ENCODE data around the gene ZNF232.

The ZNF232 gene

GRCh38 chr17:5099271-5099670, 12.4 kb downstream of the ZNF232 start:
- H3K4me3 ChIP-seq (ENCODE audit: low read depth, low read length) = no peak overlapping the region
- no peak for TF ChIP-seq CTCF (IDR thresholded peaks at IDR 0.05; ENCODE audit: low read depth, low read length, missing control alignments)
- DNase-seq (ENCODE audit: low read depth) = no peak

- TF ChIP-seq CTCF (IDR thresholded peaks at IDR 0.05; ENCODE audit: low read depth, low read length, missing control alignments) = no peak
- no peak overlapping the region for H3K4me3 ChIP-seq (ENCODE audit: low read depth, low read length)
- DNase-seq (ENCODE audit: low read depth) = no peak
These were observed 14.4 kb downstream of the ZNF232 start for GRCh38 chr17:5097101-5097834.

- no peak overlapping the region for H3K4me3 ChIP-seq (ENCODE audit: low read depth, low read length)
- TF ChIP-seq CTCF (IDR thresholded peaks at IDR 0.05; ENCODE audit: low read depth, low read length, missing control alignments) = no peak
- DNase-seq (ENCODE audit: low read depth) = no peak
These were observed 15.0 kb downstream of the ZNF232 start for GRCh38 chr17:5096731-5097100.

- no peak for DNase-seq (ENCODE audit: low read depth)
- no peak for TF ChIP-seq CTCF (IDR thresholded peaks at IDR 0.05; ENCODE audit: low read depth, low read length, missing control alignments)
- H3K4me3 ChIP-seq (ENCODE audit: low read depth, low read length) = no peak overlapping the region
These were observed 19.3 kb downstream of the ZNF232 start for GRCh38 chr17:5092218-5093010.

- no peak for DNase-seq (ENCODE audit: low read depth)
- H3K4me3 ChIP-seq (ENCODE audit: low read depth, low read length) = no peak overlapping the region
- no peak for TF ChIP-seq CTCF (IDR thresholded peaks at IDR 0.05; ENCODE audit: low read depth, low read length, missing control alignments)
These were observed 31.1 kb downstream of the ZNF232 start for GRCh38 chr17:5080591-5080990.

GRCh38 chr17:5078106-5079028, 33.3 kb downstream of the ZNF232 start, which contains the start of gene ZFP3:
Gene ZFP3 (plus strand): TSS chr17:5078467. CDS start chr17:5091505, 13,038 bp downstream.
- H3K4me3 ChIP-seq (ENCODE audit: low read depth, low read length) = peak within 1 kb of the TSS; percentile 69
- peak; percentile 44 for TF ChIP-seq CTCF (IDR thresholded peaks at IDR 0.05; ENCODE audit: low read depth, low read length, missing control alignments)
- peak; percentile 68 for DNase-seq (ENCODE audit: low read depth)

Data from GM12864 (cell line).